GM12873 (cell line): Measurements from ENCODE around the gene TNS3.

Source experiments
- CTCF ChIP-seq: IDR thresholded peaks from 2 replicates; pipeline ENCODE4 v1.5.1; 2012; ENCODE audit warnings: low read depth, mild to moderate bottlenecking, moderate library complexity, low read length, control low read depth; ENCODE audit not compliant: insufficient read depth; ENCODE audit errors: missing control alignments

Gene TNS3

DNA sequence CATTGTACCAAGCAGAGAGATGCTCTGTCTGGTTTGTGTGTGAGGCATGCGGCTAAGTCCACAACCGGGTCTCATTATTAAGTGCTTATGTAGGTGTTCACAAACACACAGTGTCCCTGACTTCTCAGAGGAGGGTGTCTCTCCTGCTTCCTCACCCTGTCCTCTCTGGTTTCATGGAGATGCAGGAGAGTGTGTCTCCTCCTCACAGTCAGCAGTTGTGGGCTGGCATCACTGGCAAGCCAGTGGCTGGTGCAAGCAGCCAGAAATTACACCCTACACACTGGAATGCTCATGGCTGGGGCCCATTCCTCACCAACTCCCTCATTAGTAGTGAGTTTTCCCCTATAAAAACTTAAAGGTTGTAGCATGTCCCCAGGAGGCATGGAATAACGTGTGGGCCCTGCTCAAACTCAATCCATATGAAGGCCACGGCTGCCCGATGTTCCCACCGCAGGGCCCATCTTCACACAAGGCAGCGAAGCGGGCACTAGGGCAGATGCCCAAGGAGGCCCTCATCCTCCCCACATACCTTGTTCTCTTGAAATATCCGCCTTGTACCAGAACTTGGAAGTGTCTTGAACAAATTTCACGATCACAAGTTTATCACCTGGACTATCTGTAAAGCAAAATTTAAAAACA is 280.1 kb downstream of the TNS3 start:
- TF ChIP-seq CTCF, result no peak

DNA sequence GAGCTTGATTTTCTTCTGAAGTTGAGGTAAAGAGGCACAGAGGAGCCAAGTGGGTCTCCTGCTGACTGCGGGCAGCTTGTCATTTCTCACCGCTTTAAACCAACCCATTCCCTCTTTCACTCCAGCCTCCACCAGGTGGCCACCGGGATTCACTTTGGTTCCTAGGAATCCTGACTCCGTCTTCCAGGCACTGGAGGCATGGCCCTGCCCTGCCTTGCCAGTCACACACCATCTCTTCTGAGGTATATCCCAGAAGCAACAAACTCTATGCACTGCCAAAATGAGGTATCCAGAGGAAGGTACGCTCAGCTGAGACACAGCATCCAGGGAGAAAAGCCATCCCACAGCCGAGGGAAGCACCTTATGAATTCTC is 280.8 kb downstream of the TNS3 start:
- TF ChIP-seq CTCF, result no peak

GRCh38 chr7:47300472-47301104 is 281.3 kb downstream of the TNS3 start:
- no peak for TF ChIP-seq CTCF

DNA sequence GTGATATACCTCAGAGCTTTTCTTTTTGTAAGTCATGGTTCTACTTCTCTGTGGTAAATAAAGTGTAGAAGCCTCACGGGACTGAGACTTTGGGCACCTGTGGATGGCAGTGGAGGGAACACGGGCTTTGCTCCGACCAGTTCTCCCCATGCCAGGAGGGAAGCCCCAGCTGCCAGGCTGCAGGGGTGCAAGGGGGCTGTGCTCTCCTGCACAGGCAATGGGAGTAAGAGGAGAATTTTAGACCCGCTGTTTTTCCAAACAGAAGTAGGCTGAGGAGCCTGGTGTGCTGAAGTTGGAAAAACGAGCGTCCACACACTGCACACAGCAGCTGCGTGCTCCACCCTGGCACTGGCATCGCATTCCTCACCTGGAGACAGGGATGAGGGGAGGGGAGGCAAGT is 282.4 kb downstream of the TNS3 start:
- no peak for TF ChIP-seq CTCF

DNA sequence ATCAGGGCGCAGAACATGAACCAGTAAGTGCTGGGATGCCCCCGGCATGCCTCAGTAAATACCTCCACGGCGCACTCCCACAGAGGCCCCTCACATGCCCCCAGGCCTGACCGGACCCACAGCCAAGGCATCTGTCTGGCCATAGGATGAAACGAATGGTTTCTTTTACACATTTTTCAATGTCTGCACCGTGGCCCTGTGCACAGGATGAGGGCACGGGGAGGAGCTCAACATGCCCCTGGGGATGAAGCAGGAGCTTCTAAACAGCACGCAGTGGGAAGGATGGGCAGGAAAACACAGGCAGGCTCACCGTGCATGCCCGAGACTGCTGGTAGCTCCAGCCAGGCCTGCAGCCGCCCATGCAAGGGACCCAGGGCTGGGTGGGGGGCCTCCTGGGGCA is 283.3 kb downstream of the TNS3 start:
- TF ChIP-seq CTCF, result no peak

- no peak for TF ChIP-seq CTCF
Observed at GRCh38 chr7:47297120-47297519, 284.8 kb downstream of the TNS3 start.

DNA sequence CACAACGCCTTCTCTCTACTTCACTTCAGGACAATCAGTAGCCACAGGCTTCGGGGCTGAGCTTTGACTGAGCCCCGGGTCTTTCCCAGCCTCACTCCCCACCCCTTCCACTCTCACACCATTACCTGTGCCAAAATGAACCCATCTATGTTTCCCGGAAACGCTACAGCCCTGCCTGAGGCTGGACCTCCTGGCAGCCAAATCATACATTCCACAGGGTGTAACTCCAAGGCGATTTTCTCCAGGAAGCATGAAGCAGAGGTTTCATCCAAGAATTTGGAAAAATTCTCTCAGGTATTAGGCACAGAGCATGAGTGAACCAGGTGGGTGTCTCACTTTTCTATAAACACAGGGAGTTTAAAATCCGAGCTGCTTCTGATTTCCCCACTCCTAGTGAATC is 286.3 kb downstream of the TNS3 start:
- TF ChIP-seq CTCF, result no peak
